ENCODE results near the gene SYNRG.

Gene SYNRG

DNA sequence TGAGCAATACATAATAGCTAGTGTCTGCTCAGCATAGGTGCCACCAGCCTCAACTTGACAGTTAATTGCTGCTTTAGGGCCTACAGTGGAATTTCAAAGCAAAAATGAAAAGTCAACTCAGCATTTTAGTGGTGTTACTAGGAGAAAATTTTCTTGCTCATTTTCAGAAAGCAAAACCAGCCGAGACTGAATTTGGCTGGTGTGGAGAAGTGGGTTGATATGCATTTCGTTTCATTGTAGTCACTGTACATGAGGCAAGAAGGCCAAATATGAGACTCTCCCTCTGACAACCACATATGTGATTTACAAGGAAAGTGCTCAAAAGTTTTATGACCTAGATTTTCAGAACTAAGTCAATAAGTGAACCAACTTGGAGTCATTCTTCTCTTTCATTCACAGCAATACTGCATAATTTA is 65.6 kb downstream of the SYNRG start:
- no peaks in the 10 kb centered on the region for H4K20me1 ChIP-seq (ENCODE audit: insufficient read depth, low read length)
- peaks cover 5% of the 10 kb centered on the region; the same call in 1 of the 2 replicates for H3F3A ChIP-seq (ENCODE audit: insufficient read depth, low read length)
- H3K27me3 ChIP-seq (ENCODE audit: insufficient read depth, low read length): no peaks in the 10 kb centered on the region
- no peak overlapping the region for H3K9ac ChIP-seq (ENCODE audit: low read length)
- no peak overlapping the region for H3K27ac ChIP-seq (ENCODE audit: low read depth, low read length, poor library complexity, severe bottlenecking)
- no peaks in the 10 kb centered on the region for H3K4me1 ChIP-seq (ENCODE audit: insufficient read depth, low read length, severe bottlenecking)
- H3K4me3 ChIP-seq (ENCODE audit: low read depth, low read length, poor library complexity, severe bottlenecking): no peak overlapping the region
- H3K79me2 ChIP-seq (ENCODE audit: insufficient read depth, low read length): peaks cover 17% of the 10 kb centered on the region; the same call in 1 of the 2 replicates
- no peaks in the 10 kb centered on the region for H3K9me3 ChIP-seq (ENCODE audit: low read length)
- no peak overlapping the region for H2AFZ ChIP-seq (ENCODE audit: low read length)
- no peak for TF ChIP-seq EZH2 (IDR thresholded peaks at IDR 0.05; ENCODE audit: borderline replicate concordance, low read length)
- TF ChIP-seq, protein P1, sequence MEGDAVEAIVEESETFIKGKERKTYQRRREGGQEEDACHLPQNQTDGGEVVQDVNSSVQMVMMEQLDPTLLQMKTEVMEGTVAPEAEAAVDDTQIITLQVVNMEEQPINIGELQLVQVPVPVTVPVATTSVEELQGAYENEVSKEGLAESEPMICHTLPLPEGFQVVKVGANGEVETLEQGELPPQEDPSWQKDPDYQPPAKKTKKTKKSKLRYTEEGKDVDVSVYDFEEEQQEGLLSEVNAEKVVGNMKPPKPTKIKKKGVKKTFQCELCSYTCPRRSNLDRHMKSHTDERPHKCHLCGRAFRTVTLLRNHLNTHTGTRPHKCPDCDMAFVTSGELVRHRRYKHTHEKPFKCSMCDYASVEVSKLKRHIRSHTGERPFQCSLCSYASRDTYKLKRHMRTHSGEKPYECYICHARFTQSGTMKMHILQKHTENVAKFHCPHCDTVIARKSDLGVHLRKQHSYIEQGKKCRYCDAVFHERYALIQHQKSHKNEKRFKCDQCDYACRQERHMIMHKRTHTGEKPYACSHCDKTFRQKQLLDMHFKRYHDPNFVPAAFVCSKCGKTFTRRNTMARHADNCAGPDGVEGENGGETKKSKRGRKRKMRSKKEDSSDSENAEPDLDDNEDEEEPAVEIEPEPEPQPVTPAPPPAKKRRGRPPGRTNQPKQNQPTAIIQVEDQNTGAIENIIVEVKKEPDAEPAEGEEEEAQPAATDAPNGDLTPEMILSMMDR (IDR thresholded peaks at IDR 0.05; ENCODE audit: low read length): no peak
- no peaks in the 10 kb centered on the region for H3K9me2 ChIP-seq (ENCODE audit: low read depth, low read length)
- peaks cover 75% of the 10 kb centered on the region for H3K36me3 ChIP-seq (ENCODE audit: insufficient read depth, low read length)
- H3K4me2 ChIP-seq (ENCODE audit: low read length): no peak overlapping the region

GRCh38 chr17:37541880-37542660 is 67.1 kb downstream of the SYNRG start:
- Histone ChIP-seq H3K79me2 (ENCODE audit: insufficient read depth, low read length) (peaks cover 17% of the 10 kb centered on the region; the same call in 1 of the 2 replicates), H3K36me3 (ENCODE audit: insufficient read depth, low read length) (peaks cover 83% of the 10 kb centered on the region), H3K4me2 (ENCODE audit: low read length) (no peak overlapping the region), H3K9ac (ENCODE audit: low read length) (no peak overlapping the region), H3K4me1 (ENCODE audit: insufficient read depth, low read length, severe bottlenecking) (no peaks in the 10 kb centered on the region), H3K9me3 (ENCODE audit: low read length) (no peaks in the 10 kb centered on the region), H3K27ac (ENCODE audit: low read depth, low read length, poor library complexity, severe bottlenecking) (no peak overlapping the region), H2AFZ (ENCODE audit: low read length) (no peak overlapping the region), H4K20me1 (ENCODE audit: insufficient read depth, low read length) (no peaks in the 10 kb centered on the region), H3K4me3 (ENCODE audit: low read depth, low read length, poor library complexity, severe bottlenecking) (no peak overlapping the region), H3F3A (ENCODE audit: insufficient read depth, low read length) (peaks cover 5% of the 10 kb centered on the region; the same call in 1 of the 2 replicates), H3K27me3 (ENCODE audit: insufficient read depth, low read length) (no peaks in the 10 kb centered on the region), H3K9me2 (ENCODE audit: low read depth, low read length) (no peaks in the 10 kb centered on the region)
- TF ChIP-seq, protein P1 (IDR thresholded peaks at IDR 0.05; ENCODE audit: low read length): no peak
- TF ChIP-seq EZH2 (IDR thresholded peaks at IDR 0.05; ENCODE audit: borderline replicate concordance, low read length): no peak

GRCh38 chr17:37538981-37539659 is 70.1 kb downstream of the SYNRG start:
- H3K4me1 ChIP-seq (ENCODE audit: insufficient read depth, low read length, severe bottlenecking): no peaks in the 10 kb centered on the region
- H3K9ac ChIP-seq (ENCODE audit: low read length): no peak overlapping the region
- H3K9me2 ChIP-seq (ENCODE audit: low read depth, low read length): no peaks in the 10 kb centered on the region
- peaks cover 94% of the 10 kb centered on the region for H3K36me3 ChIP-seq (ENCODE audit: insufficient read depth, low read length)
- H3K4me3 ChIP-seq (ENCODE audit: low read depth, low read length, poor library complexity, severe bottlenecking): no peak overlapping the region
- no peaks in the 10 kb centered on the region for H3K79me2 ChIP-seq (ENCODE audit: insufficient read depth, low read length)
- no peaks in the 10 kb centered on the region for H4K20me1 ChIP-seq (ENCODE audit: insufficient read depth, low read length)
- H3F3A ChIP-seq (ENCODE audit: insufficient read depth, low read length): peaks cover 5% of the 10 kb centered on the region; the same call in 1 of the 2 replicates
- TF ChIP-seq, protein P1 (IDR thresholded peaks at IDR 0.05; ENCODE audit: low read length): no peak
- no peak for TF ChIP-seq EZH2 (IDR thresholded peaks at IDR 0.05; ENCODE audit: borderline replicate concordance, low read length)
- H3K4me2 ChIP-seq (ENCODE audit: low read length): no peak overlapping the region
- H3K27ac ChIP-seq (ENCODE audit: low read depth, low read length, poor library complexity, severe bottlenecking): no peak overlapping the region
- no peaks in the 10 kb centered on the region for H3K9me3 ChIP-seq (ENCODE audit: low read length)
- H3K27me3 ChIP-seq (ENCODE audit: insufficient read depth, low read length): no peaks in the 10 kb centered on the region
- H2AFZ ChIP-seq (ENCODE audit: low read length): no peak overlapping the region

All from OCI-LY1 (cell line).